ENCODE results near the gene EYA3.
A peak's percentile ranks its signal among the peaks of the same experiment; 100 is the strongest.
"Not testable (repeated sequence)": the region's sequence is repeated elsewhere in the genome, so short reads cannot be mapped to it uniquely, and the experiment has no call there.

The EYA3 gene

GRCh38 chr1:28035420-28035819 is 53.0 kb downstream of the EYA3 start:
- DNase-seq, result no peak
- intact Hi-C loops (cut with DNase I), result no loop called here

GRCh38 chr1:28032281-28032680 is 56.1 kb downstream of the EYA3 start:
- DNase-seq, result no peak
- intact Hi-C loops (cut with DNase I), result no loop called here

GRCh38 chr1:28031173-28031572 is 57.2 kb downstream of the EYA3 start:
- no peak for DNase-seq
- intact Hi-C loops (cut with DNase I), result no loop called here

- no peak for DNase-seq
- intact Hi-C loops (cut with DNase I), result no loop called here
Measured at GRCh38 chr1:28028873-28029654, 59.3 kb downstream of the EYA3 start.

- DNase-seq, result no peak
- intact Hi-C loops (cut with DNase I), result no loop called here
Measured at GRCh38 chr1:28027660-28028059, 60.8 kb downstream of the EYA3 start.

- intact Hi-C loops (cut with DNase I), result no loop called here
- DNase-seq, result no peak
Measured at GRCh38 chr1:28027238-28027637, 61.2 kb downstream of the EYA3 start.

GRCh38 chr1:28026329-28026728 is 62.1 kb downstream of the EYA3 start:
- intact Hi-C loops (cut with DNase I), result no loop called here
- no peak for DNase-seq

GRCh38 chr1:28021064-28021463 is 67.3 kb downstream of the EYA3 start:
- intact Hi-C loops (cut with DNase I), result no loop called here
- DNase-seq, result no peak

- no peak for DNase-seq
- intact Hi-C loops (cut with DNase I), result no loop called here
Measured at GRCh38 chr1:28010969-28011368, 77.4 kb downstream of the EYA3 start.

GRCh38 chr1:28003117-28003516 is 85.3 kb downstream of the EYA3 start:
- DNase-seq; intact Hi-C loops (cut with DNase I): not testable (repeated sequence)

- intact Hi-C loops (cut with DNase I), result no loop called here
- no peak for DNase-seq
Measured at GRCh38 chr1:28002600-28002999, 85.8 kb downstream of the EYA3 start.

GRCh38 chr1:27999055-27999454 is 89.4 kb downstream of the EYA3 start:
- intact Hi-C loops (cut with DNase I), result no loop called here
- DNase-seq, result no peak

GRCh38 chr1:27994526-27994925 is 93.9 kb downstream of the EYA3 start:
- intact Hi-C loops (cut with DNase I); DNase-seq: not testable (repeated sequence)

GRCh38 chr1:27994060-27994459 is 94.3 kb downstream of the EYA3 start:
- no peak for DNase-seq

GRCh38 chr1:27993241-27993640 is 95.2 kb downstream of the EYA3 start:
- peak in 1 of 10 donors; percentile 18 for DNase-seq
- intact Hi-C loops (cut with DNase I), result no loop called here

More at GRCh38 chr1:27994060-27994459, 94.3 kb downstream of the EYA3 start:
- intact Hi-C loops (cut with DNase I), result no loop called here

- DNase-seq, result no peak
- intact Hi-C loops (cut with DNase I), result no loop called here
Measured at GRCh38 chr1:27992276-27992675, 96.1 kb downstream of the EYA3 start.

GRCh38 chr1:27990920-27991537 is 97.4 kb downstream of the EYA3 start:
- intact Hi-C loops (cut with DNase I), result no loop called here
- no peak for DNase-seq

- intact Hi-C loops (cut with DNase I), result no loop called here
- peak in 1 of 10 donors; percentile 28 for DNase-seq
Measured at GRCh38 chr1:27981145-27981544, 107.3 kb downstream of the EYA3 start.

- intact Hi-C loops (cut with DNase I), result no loop called here
Measured at GRCh38 chr1:27980216-27980845, 108.1 kb downstream of the EYA3 start.

GRCh38 chr1:27979859-27980201 is 108.6 kb downstream of the EYA3 start:
- no peak for DNase-seq
- intact Hi-C loops (cut with DNase I), result loop anchor here (1.0 kb wide), 1 partner anchor 122 kb away; no protein-coding TSS in a partner anchor

More at GRCh38 chr1:27980216-27980845, 108.1 kb downstream of the EYA3 start:
- no peak for DNase-seq

- intact Hi-C loops (cut with DNase I), result loop anchor here (1.0 kb wide), 1 partner anchor 121 kb away; no protein-coding TSS in a partner anchor
- no peak for DNase-seq
Measured at GRCh38 chr1:27979151-27979858, 109.1 kb downstream of the EYA3 start.

Data from posterior cingulate gyrus (tissue), 11 donors.